Brain pericyte (primary cell): Measurements from ENCODE around the gene EHMT2.

Experiments used
- DNase-seq: peaks from one replicate; pipeline ENCODE4 v3.0.0-alpha.2; 2012; ENCODE audit warnings: low read depth, low spot score

The EHMT2 gene

GRCh38 chr6:31888276-31889258 is 8.9 kb downstream of the EHMT2 start:
- no peak for DNase-seq

GRCh38 chr6:31887173-31888007 is 10.1 kb downstream of the EHMT2 start:
- no peak for DNase-seq

GRCh38 chr6:31886541-31886991 is 10.9 kb downstream of the EHMT2 start:
- DNase-seq: no peak

- DNase-seq: no peak
These were observed 12.9 kb downstream of the EHMT2 start for GRCh38 chr6:31884528-31885035.

- DNase-seq: no peak
These were observed 13.8 kb downstream of the EHMT2 start for GRCh38 chr6:31883676-31884075.

- DNase-seq: no peak
These were observed 15.2 kb downstream of the EHMT2 start for GRCh38 chr6:31882344-31882743.

- no peak for DNase-seq
These were observed 16.2 kb downstream of the EHMT2 start for GRCh38 chr6:31881136-31881859.

- no peak for DNase-seq
These were observed 16.9 kb downstream of the EHMT2 start for GRCh38 chr6:31880616-31881015.

- DNase-seq: no peak
These were observed 17.6 kb downstream of the EHMT2 start for GRCh38 chr6:31879901-31880300.

- DNase-seq: no peak
These were observed 18.4 kb downstream of the EHMT2 start for GRCh38 chr6:31879143-31879542.

- DNase-seq: no peak
These were observed 18.8 kb downstream of the EHMT2 start, which contains the start of gene SLC44A4 for GRCh38 chr6:31878726-31879125. Gene SLC44A4, minus strand, starts transcription at chr6:31878997. Its CDS starts 17 bp downstream, at chr6:31878980.

- no peak for DNase-seq
These were observed 19.3 kb downstream of the EHMT2 start for GRCh38 chr6:31878222-31878621.

GRCh38 chr6:31877651-31878161 is 19.8 kb downstream of the EHMT2 start:
- DNase-seq: no peak

GRCh38 chr6:31877125-31877650 is 20.3 kb downstream of the EHMT2 start:
- no peak for DNase-seq

GRCh38 chr6:31876357-31876756 is 21.1 kb downstream of the EHMT2 start:
- DNase-seq: no peak

GRCh38 chr6:31875877-31876276 is 21.6 kb downstream of the EHMT2 start:
- no peak for DNase-seq

GRCh38 chr6:31874836-31875572 is 22.5 kb downstream of the EHMT2 start:
- DNase-seq: no peak

GRCh38 chr6:31874084-31874670 is 23.3 kb downstream of the EHMT2 start:
- no peak for DNase-seq

GRCh38 chr6:31871046-31871659 is 26.3 kb downstream of the EHMT2 start:
- no peak for DNase-seq
